Osteocyte (in vitro differentiated cells): Measurements from ENCODE around the gene RARA. TPM values are rescaled to one million over a fixed set of nuclear protein-coding genes. Genes with fewer than 3 reads are reported as not detected.

ENCODE experiments used
- DNase-seq: peaks from one replicate; pipeline ENCODE4 v3.0.0; 2021; ENCODE audit warnings: mixed read lengths; ENCODE audit not compliant: unreplicated experiment; ENCODE audit errors: extremely low spot score
- H3K27ac Mint-ChIP-seq: one replicate; pipeline ENCODE4 v1.8.0; 2021; ENCODE audit warnings: mild to moderate bottlenecking, mixed read lengths; ENCODE audit not compliant: unreplicated experiment
- H3K27me3 Mint-ChIP-seq: one replicate; pipeline ENCODE4 v1.8.0; 2021; ENCODE audit warnings: mixed read lengths; ENCODE audit not compliant: unreplicated experiment
- H3K36me3 Mint-ChIP-seq: one replicate; pipeline ENCODE4 v1.8.0; 2021; ENCODE audit warnings: mixed read lengths; ENCODE audit not compliant: unreplicated experiment
- H3K4me1 Mint-ChIP-seq: one replicate; pipeline ENCODE4 v1.8.0; 2021; ENCODE audit warnings: mixed read lengths; ENCODE audit not compliant: unreplicated experiment
- H3K4me3 Mint-ChIP-seq: one replicate; pipeline ENCODE4 v1.8.0; 2021; ENCODE audit warnings: mild to moderate bottlenecking, moderate library complexity, mixed read lengths; ENCODE audit not compliant: unreplicated experiment
- H3K9me3 Mint-ChIP-seq: one replicate; pipeline ENCODE4 v1.8.0; 2021; ENCODE audit warnings: mixed read lengths; ENCODE audit not compliant: unreplicated experiment
- CTCF ChIP-seq: fragments of 200-600 bp; sonication (generic); IDR thresholded peaks from 2 replicates; pipeline ENCODE4 v1.5.0; 2021; ENCODE audit warnings: antibody characterized with exemption, mild to moderate bottlenecking, moderate library complexity
- long read RNA-seq: library from polyadenylated mRNA; unstranded; transcript quantifications from one replicate; pipeline ENCODE4 v2.0.0, GENCODE V29; 2021
- total RNA-seq: library from RNA; stranded (reverse); gene quantifications from 2 replicates; pipeline ENCODE4 v1.2.1, GENCODE V29; 2021

The RARA gene
- 62.6 and 65.2 TPM in 2 replicates for total RNA-seq
- long read RNA-seq, result 0 reads

- Mint-ChIP-seq H3K36me3 (no peaks in the 10 kb centered on the region), H3K27me3 (no peaks in the 10 kb centered on the region), H3K27ac (peak within 1 kb of the TSS; percentile 95), H3K4me3 (no peak within 1 kb of the TSS), H3K4me1 (peaks cover 11% of the 10 kb centered on the region), H3K9me3 (no peaks in the 10 kb centered on the region)
- no peak for DNase-seq
- no peak for TF ChIP-seq CTCF
Measured at GRCh38 chr17:40309031-40309948, at the start of gene RARA. RARA (plus strand) TSS chr17:40309180; CDS start chr17:40331219, 22,039 bp downstream.

GRCh38 chr17:40259505-40259904, 49.5 kb upstream of the RARA start:
- Mint-ChIP-seq H3K4me3 (no peak overlapping the region), H3K9me3 (no peaks in the 10 kb centered on the region), H3K27me3 (no peaks in the 10 kb centered on the region), H3K4me1 (no peaks in the 10 kb centered on the region), H3K36me3 (peaks cover 32% of the 10 kb centered on the region), H3K27ac (no peak overlapping the region)
- no peak for TF ChIP-seq CTCF
- no peak for DNase-seq

- Mint-ChIP-seq H3K36me3 (peaks cover 32% of the 10 kb centered on the region), H3K4me3 (no peak overlapping the region), H3K27ac (no peak overlapping the region), H3K27me3 (no peaks in the 10 kb centered on the region), H3K4me1 (no peaks in the 10 kb centered on the region), H3K9me3 (no peaks in the 10 kb centered on the region)
- DNase-seq, result no peak
- no peak for TF ChIP-seq CTCF
Measured at GRCh38 chr17:40260528-40260927, 48.5 kb upstream of the RARA start.

- H3K4me1 Mint-ChIP-seq, result no peaks in the 10 kb centered on the region
- no peaks in the 10 kb centered on the region for H3K27me3 Mint-ChIP-seq
- no peaks in the 10 kb centered on the region for H3K9me3 Mint-ChIP-seq
- H3K27ac Mint-ChIP-seq, result no peak overlapping the region
- no peak overlapping the region for H3K4me3 Mint-ChIP-seq
- peaks cover 17% of the 10 kb centered on the region for H3K36me3 Mint-ChIP-seq
- DNase-seq, result no peak
- no peak for TF ChIP-seq CTCF
Measured at GRCh38 chr17:40264458-40265185, 44.4 kb upstream of the RARA start.

- Mint-ChIP-seq H3K27me3 (no peaks in the 10 kb centered on the region), H3K4me3 (no peak overlapping the region), H3K27ac (no peak overlapping the region), H3K4me1 (no peaks in the 10 kb centered on the region), H3K36me3 (peaks cover 16% of the 10 kb centered on the region), H3K9me3 (no peaks in the 10 kb centered on the region)
- TF ChIP-seq CTCF, result no peak
- no peak for DNase-seq
Measured at GRCh38 chr17:40265337-40265736, 43.6 kb upstream of the RARA start.
